Thyroid gland (tissue), 4 donors: ENCODE data around the gene CHRND. TPM values are rescaled to one million over a fixed set of nuclear protein-coding genes. Genes with fewer than 3 reads are reported as not detected.

ENCODE experiments used
- DNase-seq, 2 donors: peaks; one replicate each; pipeline ENCODE4 v3.0.0-alpha.2; 2019
- H3K27ac ChIP-seq, 3 donors: fragments of 200-600 bp; sonication (generic); 1 replicate in 2 of 3; 2 replicates in 1 of 3; pipeline ENCODE4 v1.5.1; 2016 to 2019; ENCODE audit warnings: mild to moderate bottlenecking in 1 of 3, moderate library complexity in 1 of 3
- H3K27me3 ChIP-seq: fragments of 200-600 bp; sonication (generic); one replicate; pipeline ENCODE4 v1.5.1; 2019
- H3K36me3 ChIP-seq, 2 donors: fragments of 200-600 bp; sonication (generic); one replicate each; pipeline ENCODE4 v1.5.1; 2016 to 2019
- H3K4me1 ChIP-seq, 2 donors: fragments of 200-600 bp; sonication (generic); one replicate each; pipeline ENCODE4 v1.5.1; 2017 to 2019
- H3K4me3 ChIP-seq, 3 donors: fragments of 200-600 bp; sonication (generic); replicated peaks in 1 of 3; 1 replicate in 2 of 3; 2 replicates in 1 of 3; pipeline ENCODE4 v1.5.1; 2016; ENCODE audit warnings: mild to moderate bottlenecking in 1 of 3
- H3K9me3 ChIP-seq: fragments of 200-600 bp; sonication (generic); one replicate; pipeline ENCODE4 v1.5.1; 2017
- POLR2A ChIP-seq, 2 donors: fragments of 450-650 bp; IDR thresholded peaks; one replicate each; pipeline ENCODE4 v1.6.1; 2017; ENCODE audit warnings: antibody characterized with exemption in 2 of 2, mild to moderate bottlenecking in 2 of 2, moderate library complexity in 1 of 2
- WGBS, 2 donors: methylation state at CpG; one replicate each; pipeline ENCODE4 v1.1.5; 2017; 5-methylcytosine and 5-hydroxymethylcytosine counted together
- intact Hi-C: fragments of 100-400 bp; cut with DNase I; formaldehyde crosslinking; loops from one replicate; pipeline ENCODE4 v1.15.1; 2023
- total RNA-seq, 4 donors: library from RNA; depleted of rRNA; stranded (reverse); fragments of >200 nt; gene quantifications; one replicate each; pipeline ENCODE4 v1.2.3, GENCODE V29; 2016
- TF ChIP-seq, protein P1 (sequence below), 6 experiments: fragments of 200-600 bp in 3 of 6; fragments of 450-650 bp in 3 of 6; sonication (generic) in 3 of 6; IDR thresholded peaks; one replicate each; pipeline ENCODE4 v1.5.1; 2016 to 2019; ENCODE audit warnings: antibody characterized with exemption in 6 of 6, mild to moderate bottlenecking in 2 of 6, inconsistent platforms in 1 of 6, moderate library complexity in 1 of 6

Gene CHRND
- total RNA-seq, 4 donors from 2014 or later, result not detected

DNA sequence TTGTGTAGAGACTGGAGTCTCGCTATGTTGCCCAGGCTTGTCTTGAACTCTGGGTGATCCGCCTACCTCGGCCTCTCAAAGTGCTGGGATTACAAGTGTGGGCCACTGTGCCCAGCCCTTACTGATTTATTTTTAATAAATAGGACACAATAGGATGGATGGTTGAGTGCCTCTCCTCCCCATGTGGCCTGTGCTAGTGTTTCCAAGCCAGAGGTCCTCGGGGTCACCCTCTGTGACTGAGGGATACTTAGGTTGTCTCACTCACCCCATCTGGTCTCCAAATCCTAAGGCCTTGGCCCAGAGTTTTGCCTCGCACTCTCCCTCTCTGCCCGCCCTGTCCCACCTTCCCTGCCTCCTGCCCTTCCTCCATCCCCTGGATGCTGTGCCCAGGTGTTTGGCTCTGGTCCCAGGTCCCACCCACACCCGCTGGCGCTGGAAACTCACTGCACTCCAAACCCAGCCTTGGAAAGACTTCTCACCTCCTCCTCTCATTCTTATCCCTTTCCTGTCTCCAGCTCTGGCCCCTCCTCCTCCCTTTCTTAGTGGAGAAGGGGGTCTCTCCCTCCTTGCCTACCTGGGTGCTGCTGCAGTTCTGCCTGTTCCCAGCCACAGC is 33.6 kb upstream of the CHRND start:
- TF ChIP-seq POLR2A (IDR thresholded peaks at IDR 0.05), result no peak
- TF ChIP-seq, protein P1, sequence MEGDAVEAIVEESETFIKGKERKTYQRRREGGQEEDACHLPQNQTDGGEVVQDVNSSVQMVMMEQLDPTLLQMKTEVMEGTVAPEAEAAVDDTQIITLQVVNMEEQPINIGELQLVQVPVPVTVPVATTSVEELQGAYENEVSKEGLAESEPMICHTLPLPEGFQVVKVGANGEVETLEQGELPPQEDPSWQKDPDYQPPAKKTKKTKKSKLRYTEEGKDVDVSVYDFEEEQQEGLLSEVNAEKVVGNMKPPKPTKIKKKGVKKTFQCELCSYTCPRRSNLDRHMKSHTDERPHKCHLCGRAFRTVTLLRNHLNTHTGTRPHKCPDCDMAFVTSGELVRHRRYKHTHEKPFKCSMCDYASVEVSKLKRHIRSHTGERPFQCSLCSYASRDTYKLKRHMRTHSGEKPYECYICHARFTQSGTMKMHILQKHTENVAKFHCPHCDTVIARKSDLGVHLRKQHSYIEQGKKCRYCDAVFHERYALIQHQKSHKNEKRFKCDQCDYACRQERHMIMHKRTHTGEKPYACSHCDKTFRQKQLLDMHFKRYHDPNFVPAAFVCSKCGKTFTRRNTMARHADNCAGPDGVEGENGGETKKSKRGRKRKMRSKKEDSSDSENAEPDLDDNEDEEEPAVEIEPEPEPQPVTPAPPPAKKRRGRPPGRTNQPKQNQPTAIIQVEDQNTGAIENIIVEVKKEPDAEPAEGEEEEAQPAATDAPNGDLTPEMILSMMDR (IDR thresholded peaks at IDR 0.05), result no peak
- Histone ChIP-seq H3K27me3 (no peaks in the 10 kb centered on the region), H3K4me3 (no peak overlapping the region), H3K9me3 (no peaks in the 10 kb centered on the region), H3K36me3 (no peaks in the 10 kb centered on the region), H3K4me1 (peaks cover 0 to 2% of the 10 kb centered on the region in 2 donors), H3K27ac (no peak overlapping the region)
- WGBS, 2 donors, result 76 to 78% methylated on average over 8 of the region's 8 CpGs
- DNase-seq, result no peak
- intact Hi-C loops, result no loop called here

DNA sequence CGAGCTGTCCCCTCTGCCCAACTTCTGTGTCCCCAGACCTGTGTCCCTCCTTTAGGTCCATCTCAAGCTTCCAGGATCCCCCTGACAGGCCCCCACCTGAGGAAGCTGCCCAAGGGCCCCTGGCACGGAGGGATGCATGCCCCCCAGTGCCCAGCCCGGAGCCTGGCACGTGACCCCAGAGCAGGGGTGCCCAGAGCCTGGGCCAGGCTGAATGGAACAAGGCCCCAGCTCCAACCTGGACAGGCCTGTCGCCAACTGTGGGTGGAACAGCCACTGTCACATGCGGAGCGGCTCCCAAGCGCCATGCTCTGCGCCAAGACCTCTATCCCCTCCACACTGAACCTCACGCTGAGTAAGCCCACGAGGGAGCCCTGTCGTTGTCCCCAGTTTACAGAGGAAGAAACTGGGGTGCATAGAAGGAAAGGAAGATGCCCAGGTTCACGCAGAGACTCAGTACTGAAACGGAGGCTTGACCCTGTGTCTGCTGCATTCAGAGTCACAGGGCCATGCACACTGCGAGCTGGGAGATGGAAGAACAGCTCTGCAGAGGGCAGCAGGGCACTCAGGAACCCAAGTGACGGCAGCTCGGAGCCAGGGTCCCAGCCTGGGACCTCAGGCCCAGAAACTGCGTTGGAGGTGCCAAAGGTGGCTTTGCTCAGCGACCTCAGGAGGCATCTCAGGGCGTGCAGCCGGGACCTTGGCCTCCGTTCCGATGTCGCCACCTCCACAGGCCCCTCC is 32.8 kb upstream of the CHRND start:
- Histone ChIP-seq H3K27me3 (no peaks in the 10 kb centered on the region), H3K27ac (no peak overlapping the region), H3K4me3 (no peak overlapping the region), H3K36me3 (no peaks in the 10 kb centered on the region), H3K9me3 (no peaks in the 10 kb centered on the region), H3K4me1 (no peaks in the 10 kb centered on the region)
- no peak for TF ChIP-seq POLR2A (IDR thresholded peaks at IDR 0.05)
- TF ChIP-seq, protein P1 (IDR thresholded peaks at IDR 0.05), result no peak
- no peak for DNase-seq
- 86 to 91% methylated on average over 21 of the region's 24 CpGs for WGBS, 2 donors
- intact Hi-C loops, result no loop called here

DNA sequence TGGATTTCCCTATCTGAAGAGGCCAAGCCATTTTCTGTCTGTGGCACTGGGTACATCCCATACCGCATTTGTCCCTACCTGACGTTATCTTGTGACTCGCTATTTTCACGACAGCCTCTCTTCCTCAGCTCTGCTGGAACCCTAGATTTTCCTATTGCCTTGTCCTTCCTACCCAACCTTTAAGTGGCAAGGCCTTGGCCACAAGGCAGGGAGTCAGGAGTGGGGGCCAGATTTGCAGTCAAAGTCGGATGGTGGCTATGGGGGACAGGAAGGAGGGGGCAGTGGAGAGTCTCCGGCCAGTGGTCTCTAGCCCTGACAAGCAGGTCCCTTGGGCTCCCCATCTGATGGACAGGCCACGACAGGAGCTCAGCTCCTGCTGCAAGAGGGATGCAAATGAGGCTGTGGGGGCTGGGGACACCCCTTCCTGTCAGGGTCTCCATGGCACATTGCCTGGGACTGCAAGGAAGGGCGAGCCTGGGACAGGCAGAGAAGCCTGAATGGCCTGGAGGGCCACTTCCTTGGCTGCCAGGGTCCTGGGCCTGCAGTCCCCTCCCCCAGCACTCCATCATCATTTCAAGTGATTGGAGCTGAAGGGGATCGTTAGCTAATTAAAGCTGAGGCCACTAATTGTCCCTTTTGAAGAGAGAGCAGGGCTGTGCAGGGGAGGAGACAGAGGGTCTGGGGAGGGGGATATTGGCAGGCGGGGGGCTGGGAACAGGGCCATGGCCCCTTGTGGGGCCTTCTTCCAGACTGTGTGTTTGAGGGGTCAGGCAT is 32.1 kb upstream of the CHRND start:
- Histone ChIP-seq H3K36me3 (no peaks in the 10 kb centered on the region), H3K27me3 (no peaks in the 10 kb centered on the region), H3K27ac (no peak overlapping the region), H3K4me1 (no peaks in the 10 kb centered on the region), H3K9me3 (no peaks in the 10 kb centered on the region), H3K4me3 (no peak overlapping the region)
- 80 to 85% methylated on average over 9 of the region's 10 CpGs for WGBS, 2 donors
- intact Hi-C loops, result no loop called here
- no peak for DNase-seq
- TF ChIP-seq POLR2A (IDR thresholded peaks at IDR 0.05), result no peak
- TF ChIP-seq, protein P1 (IDR thresholded peaks at IDR 0.05), result no peak

DNA sequence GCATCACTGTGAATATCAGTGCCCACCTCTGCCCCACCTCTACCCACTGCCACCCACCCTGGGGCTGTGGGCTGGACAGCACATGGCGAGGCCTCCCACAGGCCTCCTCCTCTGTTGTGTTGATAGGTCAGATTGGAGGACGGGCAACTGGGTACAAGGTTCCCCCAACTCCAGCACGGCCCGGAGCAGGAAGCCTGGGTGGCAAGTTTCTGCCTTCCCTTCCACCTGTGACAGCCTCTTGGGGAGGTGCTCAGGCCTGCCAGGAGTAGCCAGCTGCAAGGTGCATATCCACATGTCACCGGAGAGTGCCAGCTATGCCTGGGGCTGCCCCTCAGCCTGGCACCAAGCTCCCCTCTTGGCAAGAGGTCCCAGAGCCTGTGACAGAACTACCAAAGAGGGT is 31.4 kb upstream of the CHRND start:
- Histone ChIP-seq H3K4me3 (no peak overlapping the region), H3K27ac (no peak overlapping the region), H3K4me1 (no peaks in the 10 kb centered on the region), H3K27me3 (no peaks in the 10 kb centered on the region), H3K9me3 (no peaks in the 10 kb centered on the region), H3K36me3 (no peaks in the 10 kb centered on the region)
- 95 to 96% methylated on average over 3 to 5 of the region's 5 CpGs for WGBS, 2 donors
- intact Hi-C loops, result no loop called here
- no peak for TF ChIP-seq POLR2A (IDR thresholded peaks at IDR 0.05)
- TF ChIP-seq, protein P1 (IDR thresholded peaks at IDR 0.05), result no peak
- no peak for DNase-seq

DNA sequence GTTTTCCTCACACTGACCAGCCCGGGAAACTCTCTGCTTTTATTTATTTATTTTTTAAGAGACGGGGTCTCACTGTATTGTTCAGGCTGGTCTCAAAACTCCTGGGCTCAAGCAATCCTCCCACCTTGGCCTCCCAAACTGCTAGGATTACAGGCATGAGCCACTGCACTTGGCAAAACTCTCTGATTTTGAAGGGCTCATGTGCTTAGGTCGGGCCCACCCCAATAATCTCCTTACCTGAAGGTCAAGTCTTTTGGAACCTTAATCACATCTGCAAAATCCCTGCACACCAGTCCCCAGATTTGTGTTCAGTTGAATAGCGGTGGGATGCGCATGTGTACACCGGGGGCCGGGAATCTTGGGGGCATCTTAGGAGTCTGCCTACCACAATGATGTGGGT is 30.7 kb upstream of the CHRND start:
- Histone ChIP-seq H3K9me3 (no peaks in the 10 kb centered on the region), H3K36me3 (no peaks in the 10 kb centered on the region), H3K27me3 (no peaks in the 10 kb centered on the region), H3K27ac (no peak overlapping the region), H3K4me1 (no peaks in the 10 kb centered on the region), H3K4me3 (no peak overlapping the region)
- 85 to 91% methylated on average over 7 of the region's 7 CpGs for WGBS, 2 donors
- no peak for TF ChIP-seq POLR2A (IDR thresholded peaks at IDR 0.05)
- TF ChIP-seq, protein P1 (IDR thresholded peaks at IDR 0.05), result no peak
- DNase-seq, result no peak
- intact Hi-C loops, result no loop called here
